ENCODE measurements around the gene EHBP1L1. TPM values are rescaled to one million over a fixed set of nuclear protein-coding genes. Genes with fewer than 3 reads are reported as not detected.

EHBP1L1 gene
- total RNA-seq = 38.6 and 80.3 TPM in 2 replicates

GRCh38 chr11:65575568-65576231 lies at the start of gene EHBP1L1:
Gene EHBP1L1 (plus strand): TSS chr11:65576053. CDS start chr11:65576303, 250 bp downstream.

GRCh38 chr11:65558002-65558929 lies 17.6 kb upstream of the EHBP1L1 start, which contains the start of gene LTBP3:
Gene LTBP3 (minus strand): TSS chr11:65558359. CDS start chr11:65557959, 400 bp downstream.

GRCh38 chr11:65569973-65570918 lies 5.6 kb upstream of the EHBP1L1 start, which contains the start of gene ZNRD2:
Gene ZNRD2 (plus strand): TSS chr11:65570477. CDS start chr11:65570492, 15 bp downstream.

GRCh38 chr11:65572356-65573051 lies 3.3 kb upstream of the EHBP1L1 start, which contains the start of gene FAM89B:
Gene FAM89B (plus strand): TSS chr11:65572538. CDS start chr11:65572670, 132 bp downstream.

GRCh38 chr11:65595543-65596281 lies 19.9 kb downstream of the EHBP1L1 start, which contains the start of gene KCNK7:
Gene KCNK7 (minus strand): TSS chr11:65595800. CDS start chr11:65595772, 28 bp downstream.

GRCh38 chr11:65615229-65615949 lies 39.5 kb downstream of the EHBP1L1 start, which contains the start of gene PCNX3:
Gene PCNX3 (plus strand): TSS chr11:65615776. CDS start chr11:65616312, 536 bp downstream.

GRCh38 chr11:65637794-65638419 lies 62.1 kb downstream of the EHBP1L1 start, which contains the start of gene SIPA1:
Gene SIPA1 (plus strand): TSS chr11:65638101. CDS start chr11:65640922, 2,821 bp downstream.

Other genes starting within 250 kb of the EHBP1L1 start
- 34.7 and 38.4 TPM in 2 replicates for gene DPF2, start 242.2 kb upstream of the EHBP1L1 start, total RNA-seq
- gene TIGD3, start 221.3 kb upstream of the EHBP1L1 start, total RNA-seq = 0.49 TPM in 1 of 2 replicates, not detected in the other
- 2.0 and 8.1 TPM in 2 replicates for gene SLC25A45, start 193.4 kb upstream of the EHBP1L1 start, total RNA-seq
- gene FRMD8, start 189.4 kb upstream of the EHBP1L1 start, total RNA-seq = 43.7 and 43.9 TPM in 2 replicates
- 39.0 and 52.0 TPM in 2 replicates for gene NEAT1, start 153.3 kb upstream of the EHBP1L1 start, total RNA-seq
- 1,858 and 1,913 TPM in 2 replicates for gene MALAT1, start 77.0 kb upstream of the EHBP1L1 start, total RNA-seq
- gene SCYL1, start 51.0 kb upstream of the EHBP1L1 start, total RNA-seq = 103 and 141 TPM in 2 replicates
- 70.6 and 101 TPM in 2 replicates for gene LTBP3, start 17.7 kb upstream of the EHBP1L1 start, total RNA-seq
- 20.9 and 53.0 TPM in 2 replicates for gene ZNRD2, start 5.6 kb upstream of the EHBP1L1 start, total RNA-seq
- gene FAM89B, start 3.5 kb upstream of the EHBP1L1 start, total RNA-seq = 19.0 and 23.7 TPM in 2 replicates
- not detected in 2 replicates for gene KCNK7, start 19.7 kb downstream of the EHBP1L1 start, total RNA-seq
- gene MAP3K11, start 38.2 kb downstream of the EHBP1L1 start, total RNA-seq = 38.1 and 39.9 TPM in 2 replicates
- gene PCNX3, start 39.7 kb downstream of the EHBP1L1 start, total RNA-seq = 27.1 and 30.1 TPM in 2 replicates
- 8.3 and 10.7 TPM in 2 replicates for gene SIPA1, start 62.0 kb downstream of the EHBP1L1 start, total RNA-seq
- gene RELA, start 86.9 kb downstream of the EHBP1L1 start, total RNA-seq = 50.2 and 56.4 TPM in 2 replicates
- 23.8 and 33.6 TPM in 2 replicates for gene KAT5, start 136.2 kb downstream of the EHBP1L1 start, total RNA-seq
- 55.7 and 59.4 TPM in 2 replicates for gene RNASEH2C, start 144.7 kb downstream of the EHBP1L1 start, total RNA-seq
- gene AP5B1, start 204.9 kb downstream of the EHBP1L1 start, total RNA-seq = 11.2 and 14.4 TPM in 2 replicates
- not detected in 2 replicates for gene OVOL1, start 211.0 kb downstream of the EHBP1L1 start, total RNA-seq

All from cardiac atrium fibroblast (primary cell).